ENCODE results near the gene LPAR6.
A peak's percentile ranks its signal among the peaks of the same experiment; 100 is the strongest.
"Not testable (repeated sequence)": the region's sequence is repeated elsewhere in the genome, so short reads cannot be mapped to it uniquely, and the experiment has no call there.

The LPAR6 gene, protein sequence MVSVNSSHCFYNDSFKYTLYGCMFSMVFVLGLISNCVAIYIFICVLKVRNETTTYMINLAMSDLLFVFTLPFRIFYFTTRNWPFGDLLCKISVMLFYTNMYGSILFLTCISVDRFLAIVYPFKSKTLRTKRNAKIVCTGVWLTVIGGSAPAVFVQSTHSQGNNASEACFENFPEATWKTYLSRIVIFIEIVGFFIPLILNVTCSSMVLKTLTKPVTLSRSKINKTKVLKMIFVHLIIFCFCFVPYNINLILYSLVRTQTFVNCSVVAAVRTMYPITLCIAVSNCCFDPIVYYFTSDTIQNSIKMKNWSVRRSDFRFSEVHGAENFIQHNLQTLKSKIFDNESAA
- total RNA-seq, result 41.2 to 182 (median 63.4) reads per million in 4 donors

DNA sequence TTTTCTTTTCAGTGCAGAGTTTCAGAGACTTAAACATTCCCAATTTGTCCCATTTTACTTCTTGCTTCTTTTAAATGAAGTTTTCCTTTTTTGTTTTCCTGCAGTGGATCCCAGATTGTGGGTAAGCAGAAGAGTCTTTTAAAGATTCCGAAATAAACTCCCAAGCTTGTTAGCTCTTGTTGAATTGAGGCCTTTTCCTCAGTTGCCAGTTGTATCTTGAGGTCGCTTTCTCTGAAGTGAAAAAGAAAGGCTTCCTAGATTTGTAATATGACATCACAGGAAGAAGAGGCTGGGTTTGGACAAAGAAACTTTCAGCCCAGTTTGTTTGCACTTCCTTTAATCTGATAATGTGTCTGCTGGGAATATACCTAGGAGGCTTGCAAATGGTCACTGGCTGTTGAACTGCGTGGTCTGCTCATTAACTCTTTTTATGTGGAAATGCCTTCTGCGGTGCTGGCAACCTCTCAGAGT lies at the start of gene LPAR6:
Gene LPAR6, minus strand, starts transcription at position 233 of the 471 bp plus-strand sequence. CDS start 690 bp downstream, outside the sequence.
- peak in 2 of 5 donors; percentile 19 to 71 for DNase-seq

DNA sequence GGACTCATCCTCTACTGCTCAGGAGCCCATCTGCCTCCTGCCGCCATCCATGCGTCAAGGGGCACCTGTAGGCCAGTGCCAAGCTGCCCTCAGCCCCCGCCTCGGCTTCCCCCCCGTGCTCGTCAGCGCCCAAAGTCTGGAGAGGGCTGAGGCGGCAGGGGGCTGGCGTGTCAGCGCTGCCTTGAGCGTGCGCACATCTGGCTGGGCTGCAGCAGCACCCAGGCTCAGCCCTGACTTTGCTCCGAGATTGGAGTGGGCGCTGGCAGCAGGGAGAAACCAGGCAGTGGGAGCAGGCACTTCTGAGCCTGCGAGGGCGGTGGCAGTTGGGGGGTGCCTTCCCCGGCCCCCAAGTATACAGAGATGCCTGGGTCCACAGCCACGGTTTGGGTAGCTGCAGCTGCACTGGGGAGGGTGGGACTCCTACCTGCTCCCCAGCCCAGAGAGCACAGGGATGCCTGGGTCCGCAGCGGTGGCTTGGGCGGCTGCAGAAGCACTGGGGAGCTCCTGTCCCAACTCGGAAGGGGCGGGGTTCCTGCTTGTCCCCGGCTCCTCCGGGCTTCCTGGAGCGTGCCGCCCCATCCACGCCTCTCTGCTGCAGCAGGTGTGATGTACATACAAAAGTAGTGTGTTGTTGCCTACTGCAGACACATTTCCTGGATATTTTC lies 44.8 kb upstream of the LPAR6 start:
- DNase-seq, result no peak

DNA sequence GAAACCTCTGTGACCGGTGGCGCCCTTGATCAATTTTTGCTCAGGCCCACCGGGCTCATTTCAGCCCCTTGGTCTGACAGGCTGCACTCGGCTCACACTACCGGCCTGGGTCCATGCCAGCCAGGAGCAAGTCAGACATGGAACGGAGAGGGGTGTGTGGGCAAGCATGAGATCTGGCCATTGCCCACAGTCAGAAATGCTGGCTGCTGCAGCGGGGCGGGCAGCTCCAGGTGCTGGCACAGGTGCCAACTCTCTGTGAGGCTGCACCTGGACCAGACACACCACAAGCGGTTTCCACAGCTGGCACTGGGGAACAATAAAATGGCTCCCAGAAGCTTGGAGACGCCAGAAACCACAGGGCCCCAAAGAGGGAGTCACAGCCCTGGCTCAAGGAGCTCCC lies 43.6 kb upstream of the LPAR6 start:
- DNase-seq, result no peak

DNA sequence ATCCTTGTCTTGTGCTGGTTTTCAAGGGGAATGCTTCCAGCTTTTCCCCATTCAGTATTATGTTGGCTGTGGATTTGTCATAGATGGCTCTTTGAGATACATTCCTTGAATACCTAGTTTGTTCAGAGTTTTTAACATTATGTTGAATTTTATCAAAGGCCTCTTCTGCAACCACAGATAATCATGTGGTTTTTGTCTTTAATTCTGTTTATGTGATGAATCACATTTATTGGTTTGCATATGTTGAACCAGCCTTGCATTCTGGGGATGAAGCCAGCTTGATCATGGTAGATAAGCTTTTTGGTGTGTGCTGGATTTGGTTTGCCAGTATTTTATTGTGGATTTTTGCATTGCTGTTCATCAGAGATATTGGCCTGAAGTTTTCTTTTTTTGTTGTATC lies 38.3 kb upstream of the LPAR6 start:
- not testable (repeated sequence) for DNase-seq

DNA sequence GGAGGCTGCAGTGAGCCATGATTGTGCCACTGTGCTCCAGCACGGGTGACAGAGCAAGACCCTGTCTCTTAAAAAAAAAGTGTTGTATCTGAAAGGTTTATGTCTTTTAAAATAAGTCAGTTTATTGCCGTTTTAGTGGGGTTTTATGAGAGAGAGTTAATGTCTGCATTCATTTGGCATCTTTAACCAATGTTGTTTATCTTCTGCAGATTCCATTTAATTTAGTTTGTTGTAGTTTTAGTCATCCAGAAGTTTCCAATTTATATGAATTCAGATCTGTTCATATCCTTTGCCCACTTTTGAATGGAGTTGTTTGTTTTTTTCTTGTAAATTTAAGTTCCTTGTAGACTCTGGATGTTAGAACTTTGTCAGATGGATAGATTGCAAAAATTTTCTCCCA lies 36.7 kb upstream of the LPAR6 start:
- no peak for DNase-seq

DNA sequence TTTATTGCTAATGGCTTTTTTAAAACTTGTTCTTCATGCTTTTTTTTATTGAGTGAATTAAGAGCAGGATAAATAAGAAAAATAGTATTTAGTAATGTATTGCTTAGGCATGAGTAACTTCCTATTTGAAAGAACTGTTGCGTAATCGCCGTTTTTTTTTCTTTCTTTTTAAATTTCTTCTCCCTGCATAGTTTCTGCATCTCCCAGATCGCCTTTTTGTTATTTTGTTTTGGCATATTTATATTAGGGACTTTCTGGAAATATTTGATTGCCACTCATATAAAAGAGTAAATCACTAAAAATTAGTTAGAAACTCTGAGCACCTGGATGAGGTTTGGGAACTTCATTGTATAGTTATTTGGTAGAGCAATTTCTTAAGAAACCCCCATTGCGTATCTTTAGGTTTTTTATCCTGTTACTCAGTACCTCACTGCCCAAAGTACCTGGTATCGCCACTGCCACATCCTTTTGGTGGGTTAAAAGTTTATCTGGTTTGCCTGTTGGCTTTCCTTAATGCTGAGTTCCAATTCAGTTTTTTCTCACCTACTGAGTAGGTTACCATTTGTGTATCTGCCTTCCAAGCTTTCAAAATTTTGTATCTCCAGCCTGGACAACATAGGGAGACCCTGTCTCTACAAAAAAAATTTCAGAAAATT lies 36.2 kb upstream of the LPAR6 start:
- peak in 1 of 5 donors; percentile 42 for DNase-seq

DNA sequence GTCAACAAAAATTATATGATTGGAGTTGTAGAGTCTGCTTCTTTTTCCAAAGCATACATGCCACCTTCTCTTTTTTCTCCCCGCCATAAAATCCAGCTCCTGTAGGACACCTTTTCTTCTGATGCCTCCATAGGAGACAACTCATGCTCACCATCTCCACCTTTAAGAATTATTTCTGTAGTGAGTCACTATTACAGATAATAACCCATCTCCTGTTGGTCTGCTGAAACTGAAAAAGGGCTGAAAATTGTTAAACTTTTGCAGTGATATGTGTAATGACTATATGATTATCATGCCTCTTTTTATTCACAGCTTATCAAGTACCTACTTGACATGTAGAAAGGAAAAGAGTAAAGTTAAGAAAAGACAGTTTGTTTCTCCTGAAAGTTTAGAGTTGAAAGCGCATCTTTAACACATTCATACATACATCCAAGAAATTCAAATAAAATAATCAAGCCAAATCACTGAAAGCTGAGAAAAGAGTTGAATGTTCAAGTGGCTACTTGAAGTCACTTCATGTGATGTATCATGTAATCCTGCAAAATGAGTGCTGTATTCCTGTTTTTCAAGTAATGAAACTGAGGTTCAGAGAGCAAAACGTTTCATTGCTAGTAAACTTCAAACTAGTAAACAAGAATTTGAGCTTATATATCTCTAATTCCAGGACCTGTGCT lies 35.5 kb upstream of the LPAR6 start:
- DNase-seq, result no peak

DNA sequence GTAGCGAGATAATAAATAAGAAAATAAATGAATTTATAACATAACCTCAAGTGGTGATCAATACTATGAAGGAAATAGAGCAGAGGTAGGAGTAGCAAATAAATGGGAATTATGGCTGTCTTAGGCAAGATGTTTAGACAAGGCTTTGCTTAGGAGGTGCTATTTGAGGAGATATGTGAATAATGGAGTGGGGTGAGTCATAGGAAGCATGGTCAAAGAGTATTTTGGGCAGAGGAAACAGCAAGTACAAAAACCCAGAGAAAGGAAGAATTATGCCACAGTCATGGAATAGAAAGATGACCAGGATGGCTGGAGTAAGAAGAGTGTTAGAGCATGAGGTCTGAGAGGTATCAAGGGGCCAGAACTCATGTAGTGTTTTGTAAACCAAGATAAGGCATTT lies 33.6 kb upstream of the LPAR6 start:
- no peak for DNase-seq

DNA sequence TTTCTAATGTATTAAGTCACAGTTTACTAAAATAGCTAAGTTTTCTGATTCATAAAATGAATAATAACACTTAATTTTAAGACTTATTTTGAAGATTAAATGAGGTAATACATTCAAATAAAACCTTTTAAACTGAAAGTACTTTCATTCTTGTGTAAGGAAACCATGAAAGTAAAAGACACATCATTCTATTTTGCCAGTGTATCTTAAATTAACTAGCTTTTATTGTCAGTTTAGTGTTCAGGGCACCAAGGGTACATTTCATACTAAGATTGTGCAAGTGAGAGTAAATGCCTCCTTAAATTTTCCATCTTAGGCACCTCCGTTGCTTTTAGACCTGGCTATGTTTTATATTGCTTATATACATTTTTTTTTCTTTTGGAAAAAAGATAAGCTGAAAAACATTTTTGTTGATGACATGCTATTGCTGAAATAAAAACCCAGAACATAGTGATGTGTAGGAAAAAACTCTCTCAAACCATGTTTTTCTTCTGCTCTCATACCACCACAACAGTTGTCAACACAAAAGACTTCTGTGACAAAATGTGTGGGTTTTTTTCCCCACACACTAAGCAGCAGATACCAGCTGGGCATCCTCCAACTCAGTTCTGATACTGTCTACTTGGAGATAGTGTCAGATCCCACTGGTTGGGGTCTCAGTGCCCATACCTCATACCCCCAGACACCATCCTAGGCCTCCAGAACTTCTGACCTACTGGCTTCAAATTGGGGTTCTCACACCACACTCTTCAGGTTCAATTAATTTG lies 30.7 kb upstream of the LPAR6 start:
- DNase-seq, result peak in 1 of 5 donors; percentile 41

DNA sequence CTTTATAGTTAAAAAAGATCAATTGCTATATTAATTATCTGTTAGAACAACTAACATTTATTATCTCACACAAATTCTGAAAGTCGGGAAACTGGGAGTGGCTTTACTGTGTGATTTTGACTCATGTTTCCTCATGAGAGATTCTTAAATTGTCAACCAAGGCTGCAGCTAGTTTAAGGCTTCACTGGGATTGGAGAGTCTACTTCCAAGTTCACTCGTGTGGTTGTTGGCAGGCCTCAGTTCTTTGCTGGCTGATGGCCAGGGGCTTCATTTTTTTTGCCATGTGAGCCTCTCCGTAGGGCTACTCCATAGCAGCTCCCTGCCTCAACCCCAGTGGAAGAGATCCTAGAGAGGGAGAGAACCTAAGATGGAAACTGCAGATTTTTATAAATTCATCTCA lies 24.5 kb upstream of the LPAR6 start:
- no peak for DNase-seq

DNA sequence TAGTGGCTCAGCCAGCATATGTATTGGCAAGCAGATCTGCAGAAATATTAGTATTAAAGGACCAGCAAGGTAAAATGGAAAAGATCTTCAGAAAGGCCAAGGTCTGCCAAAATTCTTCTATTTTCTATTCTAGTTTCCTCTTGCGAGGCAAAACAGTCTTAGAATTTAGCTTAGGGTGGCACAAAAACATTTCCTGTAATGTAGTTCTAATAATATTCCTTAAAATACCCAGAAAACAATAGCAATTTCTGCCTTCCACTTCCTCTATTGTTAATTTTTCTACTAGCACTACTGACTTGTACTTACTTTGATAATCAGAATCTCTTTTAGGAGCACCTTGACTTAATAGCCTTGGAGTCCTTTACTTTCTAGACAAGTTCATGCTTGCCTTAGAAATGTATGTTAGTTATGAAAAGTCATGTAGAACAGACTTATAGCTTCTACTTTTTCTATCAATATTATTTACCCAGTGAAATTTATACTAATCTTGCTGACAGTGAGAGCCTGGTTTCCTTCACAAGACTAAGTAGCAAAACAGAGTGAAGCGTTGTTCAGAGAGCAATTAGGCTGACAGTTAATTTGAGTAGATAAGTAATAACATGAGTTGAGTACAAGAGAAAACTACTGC lies 23.9 kb upstream of the LPAR6 start:
- DNase-seq, result peak in 1 of 5 donors; percentile 35

DNA sequence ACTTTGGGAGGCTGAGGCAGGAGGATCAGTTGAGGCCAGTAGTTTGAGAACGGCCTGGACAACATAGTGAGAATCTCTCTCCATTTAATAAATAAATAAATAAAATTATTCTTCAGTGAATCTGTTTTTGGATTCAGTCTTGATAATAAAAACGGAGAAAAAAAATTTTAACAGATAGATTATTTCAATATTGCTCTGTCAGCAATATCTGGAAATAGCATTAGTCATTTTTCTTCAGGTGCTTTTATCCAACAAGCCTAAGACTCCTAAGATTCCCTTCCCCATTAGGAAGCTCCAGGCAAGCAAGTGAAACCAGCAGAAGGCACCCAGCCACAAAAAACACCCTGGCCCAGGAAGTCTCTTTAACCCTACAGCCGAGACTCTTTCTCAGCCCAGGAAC lies 21.3 kb upstream of the LPAR6 start:
- no peak for DNase-seq

DNA sequence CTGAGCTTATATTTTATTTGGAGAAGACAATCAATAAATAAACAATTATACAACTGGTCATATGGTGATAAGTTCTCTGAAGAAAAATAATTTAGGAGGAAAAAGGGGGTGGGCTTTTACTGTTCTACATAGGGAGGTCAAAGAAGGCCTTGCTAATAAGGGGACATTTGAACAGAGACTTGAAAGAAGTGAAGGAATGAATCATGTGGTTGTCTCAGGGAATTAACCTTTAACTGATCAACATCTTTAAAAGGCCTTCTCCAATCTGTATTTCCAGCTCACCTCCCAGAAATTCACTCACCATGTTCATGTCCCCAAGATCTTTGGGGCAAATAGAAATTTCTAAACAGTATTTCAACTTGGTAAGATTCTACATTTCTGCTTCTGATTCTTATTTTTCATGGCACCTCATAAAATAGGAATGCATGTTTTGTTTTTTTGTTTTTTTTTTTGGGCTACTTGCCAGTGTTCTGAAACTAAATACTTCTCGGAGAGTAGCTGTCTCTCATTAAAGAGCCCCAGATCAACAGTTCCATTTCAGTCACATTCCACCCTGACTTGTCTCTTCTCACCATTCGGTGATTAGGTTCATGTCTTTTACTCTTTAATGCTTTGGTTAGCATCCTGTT lies 19.2 kb upstream of the LPAR6 start:
- no peak for DNase-seq

DNA sequence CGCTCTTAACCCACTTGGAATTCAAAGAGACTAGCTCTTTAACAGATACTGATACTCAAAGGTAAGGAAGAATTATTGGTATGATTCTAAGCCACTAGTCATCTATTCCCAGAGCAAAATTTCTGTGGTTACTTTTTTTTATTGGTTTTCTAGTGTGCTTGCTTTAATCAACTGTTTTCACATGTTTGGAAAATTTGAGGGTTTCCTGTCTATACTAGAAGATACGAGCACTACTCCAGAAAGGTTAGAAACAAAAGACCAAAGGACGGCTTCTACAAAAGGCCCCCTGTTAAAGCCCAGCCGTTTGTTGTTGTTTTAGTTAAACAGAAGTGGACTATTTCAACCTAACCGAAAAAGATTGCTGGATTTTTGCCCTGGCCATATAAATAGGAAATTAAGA lies 18.5 kb upstream of the LPAR6 start:
- no peak for DNase-seq

DNA sequence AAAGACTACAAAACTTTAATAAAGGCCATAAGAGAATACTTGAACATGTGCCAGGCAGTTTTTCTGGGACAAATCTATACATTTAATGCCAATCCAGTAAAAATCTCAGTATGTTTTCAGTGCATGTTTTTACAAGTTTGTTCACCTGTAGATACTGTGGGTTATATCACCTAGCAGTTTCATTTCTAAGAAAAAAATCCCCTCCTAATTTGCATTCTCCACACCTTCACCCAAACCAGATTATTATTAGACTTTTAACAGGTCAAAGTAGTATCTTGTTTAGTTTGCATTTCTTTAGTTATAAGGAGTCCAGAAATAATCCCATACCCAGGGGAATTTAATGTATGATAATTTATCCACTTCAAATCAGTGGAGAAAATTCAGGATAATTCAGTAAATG lies 17.0 kb upstream of the LPAR6 start:
- DNase-seq, result no peak

DNA sequence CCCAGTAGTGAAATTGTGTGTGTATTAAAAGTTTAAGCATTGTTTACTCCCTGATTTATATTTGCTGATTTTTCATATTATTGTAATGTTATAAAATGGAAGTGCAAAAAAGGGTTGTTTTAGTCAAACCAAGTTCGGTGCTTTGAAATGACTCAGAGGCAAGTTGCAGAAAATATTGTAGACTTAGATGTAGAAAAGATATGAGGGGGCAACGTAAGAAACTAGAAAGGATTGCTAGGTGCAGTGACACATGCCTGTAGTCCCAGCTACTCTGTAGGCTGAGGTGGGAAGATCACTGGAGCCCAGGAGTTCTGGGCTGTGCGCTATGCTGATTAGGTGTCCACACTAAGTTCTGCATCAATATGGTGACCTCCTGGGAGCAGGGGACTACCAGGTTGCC lies 16.1 kb upstream of the LPAR6 start:
- no peak for DNase-seq

DNA sequence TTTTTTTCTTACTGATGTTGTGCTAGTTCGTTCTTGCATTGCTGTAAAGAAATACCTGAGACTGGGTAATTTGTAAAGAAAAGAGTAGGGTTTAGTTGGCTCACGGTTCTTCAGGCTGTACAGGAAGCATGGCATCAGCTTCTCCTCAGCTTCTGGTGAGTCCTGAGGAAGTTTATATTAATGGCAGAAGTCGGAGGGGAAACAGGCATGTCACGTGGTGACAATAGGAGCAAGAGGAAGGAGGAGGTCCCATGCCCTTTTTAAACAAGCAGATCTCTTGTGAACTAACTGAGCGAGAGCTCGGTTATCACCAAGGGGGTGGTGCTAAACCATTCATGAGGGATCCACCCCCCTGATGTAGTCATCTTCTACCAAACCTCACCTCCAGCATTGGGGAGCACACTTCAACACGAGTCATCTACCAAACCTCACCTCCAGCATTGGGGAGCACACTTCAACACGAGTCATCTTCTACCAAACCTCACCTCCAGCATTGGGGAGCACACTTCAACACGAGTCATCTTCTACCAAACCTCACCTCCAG lies 13.9 kb upstream of the LPAR6 start:
- DNase-seq, result not testable (repeated sequence)

DNA sequence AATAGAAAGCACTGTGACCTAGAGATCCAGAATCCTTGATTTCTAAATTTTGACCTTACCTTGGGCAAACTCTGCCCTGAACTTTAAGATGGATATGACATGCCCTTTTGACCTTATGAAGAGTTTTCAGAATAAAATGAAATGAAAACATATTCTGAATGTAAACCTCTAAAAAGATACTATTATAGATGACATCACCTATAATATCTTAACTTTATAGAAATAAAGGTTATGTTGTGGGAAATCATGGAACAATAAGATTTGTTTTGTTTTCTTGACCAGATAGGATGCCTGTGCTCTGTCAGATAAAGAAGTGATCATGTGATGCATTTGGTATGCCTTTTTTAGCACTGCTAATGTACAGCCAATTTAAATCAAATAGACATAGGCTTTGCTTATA lies 13.1 kb upstream of the LPAR6 start:
- DNase-seq, result no peak

DNA sequence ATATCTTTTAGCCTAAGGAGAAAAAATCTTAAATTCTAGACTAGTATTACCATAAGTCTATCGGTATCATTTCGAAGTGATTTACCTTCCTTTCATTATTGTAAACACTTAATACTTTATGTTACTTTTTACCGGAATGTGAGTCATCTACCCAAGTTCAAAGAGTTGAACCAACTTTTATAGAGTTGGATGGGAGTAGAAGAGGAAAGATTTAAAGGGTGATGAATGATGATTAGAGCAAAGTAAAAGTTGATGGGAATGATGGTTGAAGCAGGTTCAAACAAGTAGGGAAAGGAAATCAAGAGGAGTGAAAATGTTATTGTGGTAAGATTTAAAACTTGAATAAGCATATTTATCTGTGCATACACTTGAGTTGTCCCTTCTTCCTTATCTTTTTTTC lies 11.3 kb upstream of the LPAR6 start:
- no peak for DNase-seq

DNA sequence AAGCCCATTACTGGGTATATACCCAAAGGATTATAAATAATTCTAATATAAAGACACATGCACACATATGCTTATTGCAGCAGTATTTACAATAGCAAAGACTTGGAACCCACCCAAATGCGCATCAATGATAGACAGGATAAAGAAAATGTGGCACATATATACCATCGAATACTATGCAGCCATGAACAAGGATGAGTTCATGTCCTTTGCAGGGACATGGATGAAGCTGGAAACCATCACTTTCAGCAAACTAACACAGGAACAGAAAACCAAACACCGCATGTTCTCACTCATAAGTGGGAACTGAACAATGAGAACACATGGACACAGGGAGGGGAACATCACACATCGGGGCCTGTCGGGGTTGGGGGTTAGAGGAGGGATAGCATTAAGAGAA lies 9.1 kb upstream of the LPAR6 start:
- DNase-seq, result not testable (repeated sequence)

DNA sequence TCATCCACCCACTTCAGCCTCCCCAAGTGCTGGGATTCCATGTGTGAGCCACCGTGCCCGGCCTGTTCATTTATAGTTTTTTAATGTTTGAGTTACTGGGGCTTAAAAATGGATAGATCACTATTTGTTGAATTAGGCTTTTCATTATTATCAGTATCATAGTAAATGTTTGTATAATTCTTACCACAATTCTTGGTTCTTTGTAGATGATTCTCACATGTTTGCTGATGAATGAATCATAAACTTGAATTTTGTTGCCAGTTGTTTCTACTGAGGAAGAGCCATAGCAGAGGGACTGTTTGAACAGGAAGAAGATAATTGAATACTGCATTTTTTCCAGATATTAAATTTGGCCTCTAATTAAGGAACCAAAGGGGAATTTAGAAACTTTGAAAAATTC lies 2.6 kb upstream of the LPAR6 start:
- DNase-seq, result no peak
